Stimulated activated CD8-positive, alpha-beta memory T cell treated with anti-CD3 and anti-CD28 coated beads, Interleukin-4, amount 100 ng/mL, for 1 hour (primary cell): Measurements from ENCODE around the gene DNM1.
A peak's percentile ranks its signal among the peaks of the same experiment; 100 is the strongest.
"Not testable (repeated sequence)": the region's sequence is repeated elsewhere in the genome, so short reads cannot be mapped to it uniquely, and the experiment has no call there.

Source experiments
- DNase-seq, 2 donors: peaks; one replicate each; pipeline ENCODE4 v3.0.0-alpha.2; 2020; ENCODE audit warnings: low read depth in 2 of 2, low spot score in 1 of 2

DNM1 gene

DNA sequence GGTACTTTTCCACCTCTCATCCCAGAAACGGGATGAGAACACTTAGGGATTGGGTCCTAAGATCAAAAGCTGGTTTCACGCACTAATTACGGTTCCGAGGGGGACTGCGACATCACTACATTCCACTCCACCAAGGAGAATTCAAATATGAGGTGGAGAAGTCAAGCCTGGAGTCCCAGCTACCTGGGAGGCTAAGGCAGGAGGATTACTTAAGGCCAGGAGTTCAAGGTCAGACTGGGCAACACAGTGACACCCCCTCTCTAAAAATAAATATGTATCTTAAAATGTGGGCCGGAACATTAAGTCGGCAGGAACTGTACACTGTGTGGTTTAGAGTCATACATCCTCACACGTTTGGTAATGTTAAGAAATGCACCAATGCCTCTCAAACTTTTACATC, 71.1 kb downstream of the DNM1 start:
- DNase-seq: no peak

DNA sequence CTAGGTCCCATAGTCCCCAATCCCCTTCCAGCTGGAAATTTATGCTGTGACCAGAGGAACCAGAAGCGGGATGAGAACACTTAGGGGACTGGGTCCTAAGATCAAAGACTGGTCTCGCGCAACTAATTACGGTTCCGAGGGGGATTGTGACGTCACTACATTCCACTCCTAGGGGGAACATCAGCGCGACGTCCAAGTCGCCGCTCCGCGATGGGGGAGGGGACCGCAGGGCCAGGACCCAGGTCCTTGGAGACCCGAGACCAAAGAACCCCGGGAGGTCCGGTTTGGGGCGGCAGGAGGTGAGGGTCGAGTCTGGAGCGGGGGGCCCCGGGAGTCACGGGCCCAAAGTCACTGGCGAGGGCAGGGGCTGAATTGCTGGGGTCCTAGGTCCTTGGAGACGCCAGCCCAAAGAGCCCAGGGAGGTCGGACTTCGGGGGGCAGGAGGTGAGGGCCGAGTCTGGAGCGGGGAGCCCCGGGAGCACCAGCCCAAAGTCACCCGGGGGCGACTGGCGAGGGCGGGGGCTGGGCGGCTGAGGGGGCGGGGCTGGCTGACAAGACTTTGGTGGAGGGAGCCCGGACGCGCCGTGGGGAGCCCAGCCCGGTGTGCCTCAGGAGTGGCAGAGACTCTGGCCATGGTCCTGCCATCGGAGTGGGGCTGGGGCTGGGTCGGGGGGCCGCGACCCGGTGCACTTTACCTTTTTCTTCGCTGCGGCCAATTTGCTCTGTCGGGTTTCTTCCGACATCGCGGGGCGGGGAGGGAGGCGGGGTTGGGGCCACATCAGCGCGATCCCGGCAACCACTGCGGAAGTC, 72.2 kb downstream of the DNM1 start, which contains the start of gene GOLGA2:
TSS of gene GOLGA2 (minus strand) at position 810 of the 810 bp plus-strand sequence. CDS start at position 779, 31 bp downstream.
- DNase-seq: no peak

DNA sequence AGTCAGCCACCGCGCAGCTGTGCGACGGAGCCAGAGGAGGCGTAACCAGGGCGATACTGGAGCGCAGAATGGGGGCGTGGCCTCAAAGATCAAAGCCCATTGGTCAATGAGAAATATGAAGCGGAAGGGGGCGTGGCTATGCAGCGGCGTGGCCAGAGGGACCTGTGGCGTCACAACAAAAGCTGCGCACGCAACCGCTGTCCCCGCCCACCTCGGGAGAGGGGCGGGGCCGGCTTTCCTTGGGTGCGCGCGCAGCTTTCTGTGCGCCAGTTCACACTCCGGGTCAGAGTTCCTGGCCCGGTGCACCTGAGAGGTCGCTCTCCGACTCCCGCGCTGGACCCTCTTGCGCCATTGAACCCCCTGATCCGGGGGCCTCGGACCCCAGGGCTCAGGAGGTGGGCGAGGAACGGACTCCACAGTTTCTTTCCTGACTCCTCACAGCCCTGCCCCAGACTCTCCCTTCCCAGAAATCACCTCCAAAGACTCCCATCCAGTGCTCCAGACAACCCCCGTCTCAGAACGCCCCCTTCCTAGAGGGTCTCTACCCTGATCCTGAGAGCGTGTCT, 72.9 kb downstream of the DNM1 start, which contains the start of gene SWI5:
TSS of gene SWI5 (plus strand) at position 269 of the 566 bp plus-strand sequence.
- peak; percentile 100 for DNase-seq

DNA sequence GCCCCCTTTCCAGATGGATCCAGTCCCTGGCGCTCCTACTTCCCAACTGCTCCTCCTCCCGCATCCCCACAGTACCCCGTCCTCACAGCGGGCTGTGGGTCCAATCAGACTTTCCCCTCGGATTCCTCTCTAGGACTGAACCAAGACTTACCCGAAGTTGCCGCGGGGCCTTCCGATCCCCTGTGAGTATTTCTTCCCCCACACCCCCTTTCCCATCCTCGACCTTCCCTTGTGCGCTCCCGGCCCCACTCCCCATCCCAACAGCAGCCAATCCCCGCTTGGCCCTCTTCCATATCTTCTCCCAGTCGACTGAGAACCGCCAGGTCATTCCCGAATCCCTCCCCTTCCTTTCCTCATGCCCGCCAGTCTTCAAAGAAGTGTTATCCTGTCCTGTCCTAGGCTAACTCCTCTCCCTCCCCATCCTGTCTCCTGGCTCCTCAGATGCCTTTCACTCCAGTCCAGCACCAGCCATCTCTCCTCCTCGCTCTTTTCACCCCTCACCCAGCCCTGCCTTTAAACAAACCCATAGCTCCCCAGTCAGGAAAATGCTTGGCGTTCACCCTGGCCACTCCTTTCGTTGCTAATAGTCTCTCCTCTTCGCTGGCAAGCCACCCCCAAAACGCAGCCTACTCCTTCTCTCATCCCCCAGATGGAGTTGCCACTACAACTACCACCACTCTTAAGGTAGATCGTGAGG, 73.5 kb downstream of the DNM1 start:
- no peak for DNase-seq

GRCh38 chr9:128279088-128280073, 76.2 kb downstream of the DNM1 start:
- DNase-seq: not testable (repeated sequence)

GRCh38 chr9:128280084-128280622, 77.0 kb downstream of the DNM1 start:
- no peak for DNase-seq

GRCh38 chr9:128282500-128282899, 79.3 kb downstream of the DNM1 start:
- DNase-seq: no peak

DNA sequence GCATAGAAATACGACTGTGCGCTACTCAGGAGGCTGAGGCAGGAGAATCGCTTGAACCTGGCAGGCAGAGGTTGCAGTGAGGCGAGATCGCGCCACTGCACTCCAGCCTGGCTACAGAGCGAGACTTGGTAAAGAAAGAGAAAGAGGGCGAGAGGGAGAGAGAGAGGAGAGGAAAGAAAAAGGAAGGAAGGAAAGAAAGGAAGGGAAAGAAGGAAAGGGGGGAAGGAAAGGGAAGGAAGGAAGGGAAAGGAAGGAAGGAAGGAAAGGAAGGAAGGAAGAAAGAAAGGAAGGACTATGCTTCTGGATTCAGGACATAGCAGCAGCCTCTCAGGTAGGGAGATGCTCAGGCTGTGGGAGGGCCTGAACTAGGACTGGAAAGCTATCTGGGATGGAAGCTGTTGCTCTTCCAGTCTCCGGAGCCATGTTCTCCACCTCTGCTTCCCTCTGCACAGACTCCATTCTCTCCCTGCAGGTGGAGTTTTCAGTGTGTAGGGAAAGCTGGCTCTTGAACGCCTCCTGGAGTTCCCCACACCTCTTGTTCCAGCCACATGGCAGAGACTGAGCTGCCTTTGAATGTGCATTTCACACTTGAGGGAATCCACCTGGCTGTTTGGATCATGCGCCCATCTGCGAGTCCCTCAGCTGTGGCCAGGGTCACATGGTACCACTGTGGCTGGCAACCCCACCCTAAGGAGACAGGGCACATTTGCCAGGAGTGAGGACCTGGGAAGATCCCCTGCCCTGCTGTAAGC, 82.0 kb downstream of the DNM1 start:
- DNase-seq: no peak

GRCh38 chr9:128286440-128286839, 83.3 kb downstream of the DNM1 start:
- DNase-seq: no peak

GRCh38 chr9:128288273-128289004, 85.3 kb downstream of the DNM1 start:
- DNase-seq: no peak

- DNase-seq: no peak
Observed at GRCh38 chr9:128292009-128292408, 88.8 kb downstream of the DNM1 start.

GRCh38 chr9:128293091-128293490, 89.9 kb downstream of the DNM1 start:
- DNase-seq: no peak

GRCh38 chr9:128294142-128294541, 91.0 kb downstream of the DNM1 start:
- no peak for DNase-seq

DNA sequence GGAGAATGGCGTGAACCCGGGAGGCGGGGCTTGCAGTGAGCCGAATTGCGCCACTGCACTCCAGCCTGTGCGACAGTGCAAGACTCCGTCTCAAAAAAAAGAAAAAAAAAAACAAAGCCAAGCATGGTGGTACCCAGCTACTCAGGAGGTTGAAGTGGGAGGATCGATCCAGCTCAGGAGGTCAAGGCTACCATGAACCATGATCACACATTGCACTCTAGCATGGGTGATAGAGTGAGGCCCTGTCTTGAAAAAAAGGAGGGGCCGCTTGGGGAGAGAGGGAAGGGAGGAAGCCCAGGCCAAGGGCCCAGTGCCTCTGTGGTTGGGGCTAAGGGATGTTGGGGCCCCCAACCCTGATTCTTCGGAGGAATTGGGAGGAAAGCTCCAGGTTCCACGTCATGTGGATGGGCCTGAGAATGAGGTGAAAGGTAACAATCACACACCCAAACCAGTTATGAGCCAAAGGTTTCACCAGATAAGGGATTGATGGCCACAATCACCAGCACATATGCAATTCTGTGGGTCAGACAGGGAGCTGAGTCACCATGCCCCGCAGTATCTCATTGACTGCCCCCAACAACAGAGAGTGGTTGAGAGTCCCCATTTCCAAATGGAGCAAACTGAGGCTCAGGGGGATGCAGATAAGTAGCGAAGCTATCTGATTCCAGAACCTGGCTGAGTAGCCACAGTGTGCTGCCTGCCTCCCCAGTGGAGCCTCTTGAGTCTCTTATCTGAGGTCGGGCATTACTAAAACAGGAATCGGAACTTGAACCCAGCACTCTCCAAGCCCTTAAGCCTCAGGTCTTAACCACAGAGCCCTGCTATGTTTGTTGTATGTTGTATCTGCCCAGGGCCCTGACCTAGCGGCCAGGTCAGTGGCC, 93.4 kb downstream of the DNM1 start:
- no peak for DNase-seq

GRCh38 chr9:128297221-128297773, 94.1 kb downstream of the DNM1 start:
- DNase-seq: no peak

- no peak for DNase-seq
Observed at GRCh38 chr9:128298535-128299482, 95.6 kb downstream of the DNM1 start.
